Stimulated activated CD8-positive, alpha-beta memory T cell treated with anti-CD3 and anti-CD28 coated beads, Interleukin-12 subunit alpha, Interleukin-12 subunit beta, amount 100 ng/mL, for 24 hours (primary cell): ENCODE data around the gene ZDHHC5.
A peak's percentile ranks its signal among the peaks of the same experiment; 100 is the strongest.

Experiments
- DNase-seq: peaks from one replicate; pipeline ENCODE4 v3.0.0-alpha.2; 2020; ENCODE audit errors: extremely low read depth

Gene ZDHHC5

DNA sequence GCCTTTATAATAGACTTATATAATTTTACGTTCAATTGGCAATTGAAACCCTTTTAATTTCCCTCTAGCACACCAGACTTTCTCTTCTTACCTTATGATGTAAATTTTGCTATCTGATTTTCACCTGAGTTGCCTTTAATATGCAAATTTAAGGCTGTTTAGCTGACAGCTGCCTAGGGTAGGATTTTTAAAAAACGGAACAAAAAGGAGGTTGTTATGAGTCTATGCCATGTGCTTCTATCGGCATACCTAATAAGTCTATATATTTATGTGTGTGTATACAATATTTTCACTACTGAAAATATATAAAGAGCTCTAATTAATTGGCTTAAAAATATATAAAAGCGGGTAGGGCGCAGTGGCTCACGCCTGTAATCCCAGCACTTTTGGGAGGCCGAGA, 61.6 kb downstream of the ZDHHC5 start:
- no peak for DNase-seq

GRCh38 chr11:57732661-57733060, 64.7 kb downstream of the ZDHHC5 start:
- DNase-seq: no peak

DNA sequence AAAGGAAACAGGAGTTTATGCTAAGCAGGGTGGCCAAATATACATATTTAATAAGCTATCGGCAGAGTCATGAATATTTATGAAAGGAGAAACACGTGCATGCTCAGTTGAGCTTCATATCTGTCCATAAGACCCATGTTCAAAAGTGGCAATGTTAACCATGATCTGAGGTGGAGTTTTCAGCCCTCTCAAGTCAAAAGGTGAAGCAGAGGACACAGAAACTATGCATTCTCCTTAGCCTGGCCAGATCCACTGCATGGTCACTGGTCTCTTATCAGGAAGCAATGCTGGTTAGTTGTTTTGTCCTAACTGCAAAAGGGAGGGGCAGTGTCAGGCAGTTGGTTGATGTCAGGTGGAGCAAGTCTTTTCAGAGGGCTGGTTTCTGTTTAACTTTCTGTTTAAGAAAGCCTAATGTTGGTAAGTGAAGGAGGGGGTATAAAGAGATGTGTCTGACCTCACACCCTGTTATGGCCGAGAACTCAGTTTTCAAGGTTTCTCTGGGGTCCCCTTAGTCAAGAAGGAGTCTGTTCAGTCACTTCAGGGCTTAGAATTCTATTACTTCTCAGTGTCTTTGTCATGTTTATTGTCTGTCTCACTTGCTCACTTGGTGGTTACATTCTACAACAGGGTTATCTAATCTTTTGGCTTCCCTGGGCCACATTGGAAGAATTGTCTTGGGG, 67.8 kb downstream of the ZDHHC5 start:
- DNase-seq: no peak

DNA sequence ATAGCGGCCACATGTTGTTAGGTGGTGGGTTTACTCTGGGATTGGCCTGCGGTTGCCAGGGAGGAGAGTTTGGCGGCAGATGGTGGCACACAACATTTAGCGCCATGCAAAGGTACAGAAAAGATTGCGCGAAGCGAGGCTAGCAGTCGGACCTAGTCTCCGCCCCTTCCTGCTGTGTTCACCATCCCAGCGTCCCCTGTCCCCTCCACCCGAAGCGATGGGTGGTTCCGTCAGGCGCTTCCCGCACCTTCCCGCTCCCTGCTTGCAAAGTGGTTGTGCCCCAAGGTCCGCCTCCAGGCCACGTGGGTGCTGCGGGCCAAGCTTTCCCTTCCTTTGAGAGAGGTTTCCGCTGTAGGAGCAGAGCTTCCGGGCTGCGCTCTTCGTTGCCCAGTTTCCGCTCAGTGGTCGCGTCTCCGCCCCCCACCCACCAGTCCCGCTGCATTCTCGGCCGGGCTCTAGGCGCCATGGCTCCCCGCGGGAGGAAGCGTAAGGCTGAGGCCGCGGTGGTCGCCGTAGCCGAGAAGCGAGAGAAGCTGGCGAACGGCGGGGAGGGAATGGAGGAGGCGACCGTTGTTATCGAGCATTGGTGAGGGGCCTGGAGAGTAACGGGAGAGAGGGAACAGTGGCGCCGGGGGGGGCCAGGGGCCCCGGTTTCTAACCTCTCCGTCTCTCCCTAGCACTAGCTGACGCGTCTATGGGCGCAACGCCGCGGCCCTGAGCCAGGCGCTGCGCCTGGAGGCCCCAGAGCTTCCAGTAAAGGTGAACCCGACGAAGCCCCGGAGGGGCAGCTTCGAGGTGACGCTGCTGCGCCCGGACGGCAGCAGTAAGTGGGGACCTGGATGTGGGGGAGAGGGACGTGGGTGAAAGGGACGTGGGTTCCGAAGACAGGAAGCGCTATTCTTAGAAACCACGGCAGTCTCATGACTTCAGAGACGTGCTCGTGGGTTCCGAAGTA, 73.5 kb downstream of the ZDHHC5 start, which contains the start of gene SELENOH:
SELENOH (plus strand) TSS at position 360 of the 955 bp plus-strand sequence; CDS start at position 465, 105 bp downstream.
- DNase-seq: peak; percentile 89

DNA sequence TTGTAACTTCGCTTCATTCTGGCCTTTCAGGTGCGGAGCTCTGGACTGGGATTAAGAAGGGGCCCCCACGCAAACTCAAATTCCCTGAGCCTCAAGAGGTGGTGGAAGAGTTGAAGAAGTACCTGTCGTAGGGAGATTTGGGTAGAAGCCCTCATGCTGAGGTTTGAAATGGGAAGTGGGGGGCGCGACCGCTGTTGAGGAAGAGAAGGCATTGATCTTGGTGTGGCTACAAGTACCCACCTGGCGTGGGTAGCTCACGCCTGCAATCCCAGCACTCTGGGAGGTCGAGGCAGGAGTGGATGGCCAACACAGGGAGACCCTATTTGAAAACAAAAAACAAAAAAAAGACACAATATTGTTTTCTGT, 74.2 kb downstream of the ZDHHC5 start:
- DNase-seq: no peak

- no peak for DNase-seq
Observed at GRCh38 chr11:57744357-57744756, 76.4 kb downstream of the ZDHHC5 start.

DNA sequence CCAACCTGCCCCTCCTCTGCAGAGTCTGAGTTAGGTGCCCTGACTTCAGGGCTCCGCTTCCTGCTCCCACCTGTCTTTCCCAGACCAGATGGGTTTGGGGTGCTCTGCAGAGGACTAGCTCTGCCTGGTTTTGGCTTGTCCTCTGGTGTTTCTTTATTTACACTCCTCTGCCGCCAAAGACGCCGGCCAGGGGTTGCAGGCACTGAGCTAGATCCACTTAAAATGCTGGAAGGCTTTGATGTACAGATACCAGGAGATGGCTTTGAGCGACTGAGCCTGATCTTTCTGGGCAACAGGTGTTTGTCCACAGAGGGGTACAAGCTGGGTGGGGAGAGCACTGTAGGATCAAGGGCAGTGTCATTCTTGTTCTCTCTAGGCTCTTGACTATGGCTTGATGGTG, 77.3 kb downstream of the ZDHHC5 start:
- no peak for DNase-seq

DNA sequence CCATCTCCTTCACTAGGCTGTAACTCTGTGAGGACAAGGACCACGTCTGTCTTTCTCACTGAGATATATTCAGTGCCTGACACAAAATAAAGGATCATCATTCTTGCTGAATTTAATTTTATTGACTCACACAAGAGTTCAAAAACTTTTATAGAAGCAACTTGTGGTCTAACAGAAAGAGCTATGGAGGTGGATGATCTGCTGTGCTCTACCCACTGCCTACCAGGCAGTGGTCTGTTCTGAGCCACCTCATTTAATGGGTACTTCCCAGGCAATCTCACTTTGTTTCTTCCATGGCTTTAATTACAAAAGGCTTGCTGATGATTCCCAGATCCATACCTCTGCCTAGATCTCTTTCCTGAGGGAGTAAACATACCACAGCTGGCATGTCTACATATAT, 79.0 kb downstream of the ZDHHC5 start:
- DNase-seq: no peak
